ENCODE measurements around the gene TSPAN9. TPM values are rescaled to one million over a fixed set of nuclear protein-coding genes. Genes with fewer than 3 reads are reported as not detected.

The TSPAN9 gene
- total and polyA plus RNA-seq, 2 of the 4 experiments (the other 2 are of a cell fraction), result 17.7 to 39.1 TPM

GRCh38 chr12:3311027-3311402 lies 233.8 kb downstream of the TSPAN9 start:
- H4K5ac ChIP-seq (ENCODE audit: low read depth, low read length), result no peak overlapping the region
- H3K56ac ChIP-seq (ENCODE audit: extremely low read depth, insufficient read depth, low read length), result no peak overlapping the region
- H3K4me1 ChIP-seq (ENCODE audit: control insufficient read depth, insufficient read depth, low read length), result peaks cover 6% of the 10 kb centered on the region; the same call in 1 of the 2 replicates
- no TSS peak for BruUV-seq (replicated peaks)
- H2AK9ac ChIP-seq (replicated peaks; ENCODE audit: low read depth, low read length, poor library complexity), result no peak overlapping the region
- CTCF ChIA-PET, result interaction anchor here (2.6 kb wide), 1 partner anchor 11 kb away, joined by 13 read pairs; no protein-coding TSS in a partner anchor
- no peak overlapping the region for H4K8ac ChIP-seq (ENCODE audit: low read depth in 2 of 2, low read length in 2 of 2)
- no peaks in the 10 kb centered on the region for H3K36me3 ChIP-seq (ENCODE audit: control insufficient read depth, insufficient read depth, low read length)
- H2BK120ac ChIP-seq (ENCODE audit: low read depth, low read length), result no peak overlapping the region
- no peak overlapping the region for H2AFZ ChIP-seq (replicated peaks; ENCODE audit: low read length, poor library complexity)
- POLR2A ChIA-PET (ENCODE audit: unreplicated experiment), result no interaction called here
- H3K27me3 ChIP-seq (ENCODE audit: control insufficient read depth, insufficient read depth, low read length), result peaks cover 32% of the 10 kb centered on the region
- no peak overlapping the region for H2AK5ac ChIP-seq (ENCODE audit: low read depth, low read length)
- H2BK15ac ChIP-seq (ENCODE audit: low read depth, low read length), result no peak overlapping the region
- H2BK20ac ChIP-seq (ENCODE audit: low read depth, low read length), result no peak overlapping the region
- no peak overlapping the region for H3K4me3 ChIP-seq (ENCODE audit: insufficient read depth, low read depth, low read length)
- dilution Hi-C loops (cut with HindIII; ENCODE audit: low sequenced_read_pairs, unreplicated experiment) (no loop called here), intact Hi-C loops (cut with micrococcal nuclease) (no loop called here), in situ Hi-C loops (cut with MboI; ENCODE audit: low sequenced_read_pairs) (loop anchor here (10.0 kb wide), 1 partner anchor 484 kb away; no protein-coding TSS in a partner anchor)
- H3K9me1 ChIP-seq (ENCODE audit: insufficient read depth, low read length), result peaks cover 7% of the 10 kb centered on the region; the same call in 1 of the 2 replicates
- H3K23ac ChIP-seq (ENCODE audit: low read depth, low read length), result no peak overlapping the region
- H3K4me2 ChIP-seq (ENCODE audit: low read depth, low read length), result no peak overlapping the region
- 74% methylated on average over 11 of the region's 14 CpGs; no CpG with 5 or more reads in 1 of the 2 experiments for WGBS, 2 experiments (ENCODE audit: extremely low coverage in 2 of 2, insufficient read length in 1 of 2)
- no peak overlapping the region for H3K27ac ChIP-seq (ENCODE audit: insufficient read depth, low read length)
- H2BK5ac ChIP-seq (ENCODE audit: low read depth, low read length, poor library complexity, severe bottlenecking), result no peak overlapping the region
- no peaks in the 10 kb centered on the region for H4K20me1 ChIP-seq (ENCODE audit: insufficient read depth, low read length)
- DNase-seq, result no peak
- H4K91ac ChIP-seq (ENCODE audit: insufficient read depth, low read depth, low read length), result no peak overlapping the region
- no peaks in the 10 kb centered on the region for H3K79me1 ChIP-seq (ENCODE audit: low read depth in 1 of 2, low read length in 2 of 2)
- H3K9me3 ChIP-seq (ENCODE audit: control insufficient read depth, insufficient read depth, low read length), result no peaks in the 10 kb centered on the region
- no peak overlapping the region for H3K18ac ChIP-seq (ENCODE audit: low read depth, low read length)
- no peak for ATAC-seq (ENCODE audit: low read depth)
- H3K14ac ChIP-seq (replicated peaks; ENCODE audit: low read depth, low read length), result no peak overlapping the region
- TF ChIP-seq RFX5 (IDR thresholded peaks at IDR 0.05; ENCODE audit: low read depth, low read length) (no peak), ELK1 (IDR thresholded peaks at IDR 0.05; ENCODE audit: borderline replicate concordance, low read depth, low read length) (no peak), MAFK (IDR thresholded peaks at IDR 0.05; ENCODE audit: low read depth, low read length) (no peak), NFE2L2 (IDR thresholded peaks at IDR 0.05; ENCODE audit: low read depth, low read length) (no peak), MAZ (IDR thresholded peaks at IDR 0.05; ENCODE audit: borderline replicate concordance, low read depth, low read length) (no peak), MXI1 (IDR thresholded peaks at IDR 0.05; ENCODE audit: borderline replicate concordance, low read depth, low read length) (no peak), RAD21 (IDR thresholded peaks at IDR 0.05; ENCODE audit: low read length) (no peak), POLR2A (IDR thresholded peaks at IDR 0.05; ENCODE audit: low read depth, low read length) (no peak), SMC3 (IDR thresholded peaks at IDR 0.05; ENCODE audit: low read depth, low read length) (no peak)
- TF ChIP-seq, protein P1, sequence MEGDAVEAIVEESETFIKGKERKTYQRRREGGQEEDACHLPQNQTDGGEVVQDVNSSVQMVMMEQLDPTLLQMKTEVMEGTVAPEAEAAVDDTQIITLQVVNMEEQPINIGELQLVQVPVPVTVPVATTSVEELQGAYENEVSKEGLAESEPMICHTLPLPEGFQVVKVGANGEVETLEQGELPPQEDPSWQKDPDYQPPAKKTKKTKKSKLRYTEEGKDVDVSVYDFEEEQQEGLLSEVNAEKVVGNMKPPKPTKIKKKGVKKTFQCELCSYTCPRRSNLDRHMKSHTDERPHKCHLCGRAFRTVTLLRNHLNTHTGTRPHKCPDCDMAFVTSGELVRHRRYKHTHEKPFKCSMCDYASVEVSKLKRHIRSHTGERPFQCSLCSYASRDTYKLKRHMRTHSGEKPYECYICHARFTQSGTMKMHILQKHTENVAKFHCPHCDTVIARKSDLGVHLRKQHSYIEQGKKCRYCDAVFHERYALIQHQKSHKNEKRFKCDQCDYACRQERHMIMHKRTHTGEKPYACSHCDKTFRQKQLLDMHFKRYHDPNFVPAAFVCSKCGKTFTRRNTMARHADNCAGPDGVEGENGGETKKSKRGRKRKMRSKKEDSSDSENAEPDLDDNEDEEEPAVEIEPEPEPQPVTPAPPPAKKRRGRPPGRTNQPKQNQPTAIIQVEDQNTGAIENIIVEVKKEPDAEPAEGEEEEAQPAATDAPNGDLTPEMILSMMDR (conservative IDR thresholded peaks at IDR 0.05; ENCODE audit: low read depth, low read length), result no peak
- H3K9ac ChIP-seq (ENCODE audit: low read depth, low read length), result no peak overlapping the region
- H3K4ac ChIP-seq (ENCODE audit: low read depth, low read length), result no peak overlapping the region
